HTERT RPE-1 (cell line): ENCODE data around the gene CD4.
"Not testable (repeated sequence)": the region's sequence is repeated elsewhere in the genome, so short reads cannot be mapped to it uniquely, and the experiment has no call there.

Experiments
- in situ Hi-C: fragments of 300-500 bp; cut with MboI; formaldehyde crosslinking; loops from 4 replicates; pipeline ENCODE4 v1.14.3; 2020; ENCODE audit warnings: low sequenced_read_pairs

CD4 gene

DNA sequence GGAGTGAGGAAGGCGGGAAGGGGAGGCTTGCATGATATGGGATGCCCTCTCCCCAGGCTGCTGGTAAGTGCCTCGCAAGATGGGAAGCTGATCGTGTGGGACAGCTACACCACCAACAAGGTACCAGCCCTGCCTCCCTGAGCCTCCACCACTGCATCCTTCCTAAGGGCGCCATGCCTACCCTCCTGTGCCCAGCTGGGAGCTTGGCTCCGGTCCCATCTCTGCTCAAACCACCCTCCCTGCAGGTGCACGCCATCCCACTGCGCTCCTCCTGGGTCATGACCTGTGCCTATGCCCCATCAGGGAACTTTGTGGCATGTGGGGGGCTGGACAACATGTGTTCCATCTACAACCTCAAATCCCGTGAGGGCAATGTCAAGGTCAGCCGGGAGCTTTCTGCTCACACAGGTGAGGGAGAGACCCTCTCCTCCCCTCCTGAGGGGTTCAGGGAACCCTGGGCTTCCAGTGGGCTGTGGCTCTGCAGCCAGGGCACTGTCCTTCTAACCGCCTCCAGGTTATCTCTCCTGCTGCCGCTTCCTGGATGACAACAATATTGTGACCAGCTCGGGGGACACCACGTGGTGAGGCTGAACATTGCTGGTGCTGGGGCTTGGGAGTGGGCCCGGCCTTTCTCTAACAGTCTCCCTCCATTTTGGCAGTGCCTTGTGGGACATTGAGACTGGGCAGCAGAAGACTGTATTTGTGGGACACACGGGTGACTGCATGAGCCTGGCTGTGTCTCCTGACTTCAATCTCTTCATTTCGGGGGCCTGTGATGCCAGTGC lies 54.0 kb downstream of the CD4 start:
- in situ Hi-C loops: no loop called here

- in situ Hi-C loops: no loop called here
These were observed 56.1 kb downstream of the CD4 start for GRCh38 chr12:6845395-6845794.

- in situ Hi-C loops: no loop called here
These were observed 57.1 kb downstream of the CD4 start for GRCh38 chr12:6846316-6846869.

GRCh38 chr12:6847676-6848075 lies 58.3 kb downstream of the CD4 start:
- in situ Hi-C loops: no loop called here

DNA sequence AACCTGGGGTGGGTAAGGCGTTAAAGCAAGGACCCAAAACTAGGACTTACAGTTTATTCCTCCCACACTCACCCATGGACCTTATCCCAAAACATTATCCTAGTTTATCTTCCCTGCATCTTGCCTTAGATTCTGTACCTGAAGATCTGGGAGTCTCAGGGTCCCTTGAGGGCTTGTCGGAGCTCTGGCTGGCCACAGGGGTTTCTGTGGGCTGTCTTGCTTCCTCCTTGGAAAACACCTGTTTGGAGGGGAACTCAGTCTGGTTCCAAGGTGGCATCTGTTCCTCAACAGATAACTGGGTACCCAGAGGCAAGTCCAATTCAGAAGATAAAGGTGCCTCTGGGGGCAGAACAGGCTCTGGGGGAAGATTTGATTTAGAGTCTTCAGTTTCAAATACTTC lies 60.1 kb downstream of the CD4 start:
- in situ Hi-C loops: no loop called here

GRCh38 chr12:6849976-6850560 lies 60.7 kb downstream of the CD4 start:
- in situ Hi-C loops: no loop called here

DNA sequence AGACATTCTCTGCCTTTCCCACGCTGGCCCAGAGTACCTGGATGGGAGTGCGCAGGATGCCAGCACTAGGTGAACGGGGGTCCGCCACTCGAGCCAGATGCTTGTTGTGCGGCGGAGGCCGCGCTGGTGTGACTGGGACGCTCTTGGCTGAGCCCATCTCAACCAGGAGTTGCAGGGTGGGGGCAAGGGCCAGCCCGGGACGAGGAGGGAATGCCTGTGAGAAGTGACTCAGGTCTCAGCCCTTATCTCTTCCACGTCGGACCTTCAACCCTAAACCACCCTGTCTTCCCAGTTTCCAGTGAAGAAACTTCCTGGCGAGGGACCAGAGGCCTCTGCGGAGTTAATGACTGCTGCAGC lies 61.4 kb downstream of the CD4 start:
- in situ Hi-C loops: no loop called here

- in situ Hi-C loops: no loop called here
These were observed 62.0 kb downstream of the CD4 start, which contains the start of gene CDCA3 for GRCh38 chr12:6851153-6851920. Gene CDCA3, minus strand, starts transcription at chr12:6851286. Its CDS starts 334 bp downstream, at chr12:6850952.

DNA sequence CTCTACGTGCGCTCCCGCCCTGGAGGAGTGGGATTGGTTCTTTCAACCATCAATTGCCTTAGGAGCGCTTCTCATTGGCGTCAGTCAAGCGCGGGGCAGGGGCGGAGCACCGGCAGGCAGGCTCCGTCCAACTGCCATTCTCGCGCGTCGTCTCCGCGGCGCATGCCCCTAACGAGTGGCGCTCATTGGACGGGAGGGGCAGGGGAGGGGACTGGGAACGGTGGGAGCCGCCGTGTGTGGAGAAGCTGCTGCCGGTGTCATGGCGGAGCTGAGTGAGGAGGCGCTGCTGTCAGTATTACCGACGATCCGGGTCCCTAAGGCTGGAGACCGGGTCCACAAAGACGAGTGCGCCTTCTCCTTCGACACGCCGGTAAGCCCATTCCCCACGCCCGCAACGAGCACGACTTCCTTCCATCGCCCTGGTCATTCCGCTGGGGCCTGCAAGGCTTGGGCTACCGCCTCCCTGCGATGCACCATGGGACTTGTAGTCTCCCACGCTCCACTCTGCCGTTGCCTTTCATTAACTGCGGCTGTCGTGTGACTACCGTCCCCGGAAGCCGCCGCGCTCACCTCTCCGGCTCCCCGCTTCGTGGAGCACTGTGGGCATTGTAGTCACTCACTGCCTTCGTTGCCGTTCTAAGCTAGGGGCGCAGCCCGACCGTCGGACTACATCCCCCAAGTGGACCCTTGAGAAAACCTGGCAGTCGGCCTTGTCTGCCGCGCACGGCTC lies 62.8 kb downstream of the CD4 start, which contains the start of gene USP5:
Gene USP5, plus strand, starts transcription at position 230 of the 730 bp plus-strand sequence. Its CDS starts 30 bp downstream, at position 260.
- in situ Hi-C loops: no loop called here

GRCh38 chr12:6852651-6853354 lies 63.5 kb downstream of the CD4 start:
- in situ Hi-C loops: no loop called here

DNA sequence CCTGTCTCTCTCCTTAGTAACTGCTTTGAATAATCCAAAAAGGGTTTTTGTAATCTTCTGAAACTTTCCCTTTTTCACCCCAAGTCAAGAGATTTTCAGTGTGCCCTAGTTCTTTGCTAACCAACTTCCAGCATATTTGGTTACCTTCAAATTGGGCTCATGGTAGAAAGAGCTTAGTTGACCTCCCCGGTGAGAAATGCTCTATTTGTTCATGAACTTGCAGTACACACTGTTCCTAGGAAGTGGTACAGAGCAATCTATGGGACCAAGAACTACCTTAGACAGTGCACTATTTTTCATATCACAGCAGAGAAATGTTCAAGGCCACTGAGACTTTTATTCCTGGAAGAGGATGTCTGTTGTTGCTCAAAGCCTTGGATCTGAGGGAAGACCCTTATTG lies 64.3 kb downstream of the CD4 start:
- in situ Hi-C loops: no loop called here

GRCh38 chr12:6854036-6854435 lies 64.7 kb downstream of the CD4 start:
- in situ Hi-C loops: no loop called here

GRCh38 chr12:6855322-6855721 lies 66.0 kb downstream of the CD4 start:
- in situ Hi-C loops: no loop called here

DNA sequence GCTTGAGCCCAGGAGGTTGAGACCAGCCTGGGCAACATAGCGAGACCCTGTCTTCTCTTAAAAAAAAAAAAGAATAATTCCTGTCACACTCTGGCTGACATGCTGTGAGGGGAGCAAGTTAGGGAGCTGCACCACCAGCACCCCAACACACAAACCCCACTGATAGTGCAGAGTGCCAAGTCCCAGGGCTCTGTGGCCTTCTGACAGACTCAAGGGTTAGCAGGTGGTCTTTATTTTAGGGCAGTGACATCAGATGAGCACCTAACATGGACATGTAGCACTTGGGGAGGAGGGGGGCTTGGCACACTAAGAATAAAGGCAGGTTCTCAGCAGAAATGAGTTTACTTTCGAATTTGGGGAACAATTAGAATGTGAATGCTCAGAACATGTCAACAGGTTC lies 69.5 kb downstream of the CD4 start:
- in situ Hi-C loops: no loop called here

DNA sequence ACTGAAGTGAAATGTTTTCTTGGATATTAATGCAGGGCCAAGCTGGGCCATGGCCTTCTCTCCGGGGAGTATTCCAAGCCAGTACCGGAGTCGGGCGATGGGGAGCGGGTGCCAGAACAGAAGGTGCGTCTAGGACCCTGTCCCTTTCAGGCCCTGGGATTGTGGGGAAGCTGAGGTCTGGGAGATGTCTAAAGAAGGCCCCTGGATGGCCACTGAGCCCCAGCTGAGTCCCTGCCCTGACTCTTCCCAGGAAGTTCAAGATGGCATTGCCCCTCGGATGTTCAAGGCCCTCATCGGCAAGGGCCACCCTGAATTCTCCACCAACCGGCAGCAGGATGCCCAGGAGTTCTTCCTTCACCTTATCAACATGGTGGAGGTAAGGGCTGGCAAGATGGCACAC lies 70.8 kb downstream of the CD4 start:
- in situ Hi-C loops: no loop called here

DNA sequence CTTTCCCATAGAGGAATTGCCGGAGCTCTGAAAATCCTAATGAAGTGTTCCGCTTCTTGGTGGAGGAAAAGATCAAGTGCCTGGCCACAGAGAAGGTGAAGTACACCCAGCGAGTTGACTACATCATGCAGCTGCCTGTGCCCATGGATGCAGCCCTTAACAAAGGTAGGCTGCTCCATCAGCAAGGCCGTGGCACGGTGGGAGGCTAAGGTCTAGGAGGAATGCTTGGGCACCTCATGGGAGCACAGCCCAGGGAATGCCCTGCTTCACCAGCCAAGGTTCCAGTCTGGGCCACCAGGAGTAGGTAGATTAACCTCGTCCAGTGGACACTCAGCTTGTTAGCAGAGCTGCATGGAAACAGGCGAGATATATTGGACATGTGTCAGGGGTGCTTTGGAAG lies 71.6 kb downstream of the CD4 start:
- in situ Hi-C loops: no loop called here

GRCh38 chr12:6861391-6861790 lies 72.1 kb downstream of the CD4 start:
- in situ Hi-C loops: no loop called here

DNA sequence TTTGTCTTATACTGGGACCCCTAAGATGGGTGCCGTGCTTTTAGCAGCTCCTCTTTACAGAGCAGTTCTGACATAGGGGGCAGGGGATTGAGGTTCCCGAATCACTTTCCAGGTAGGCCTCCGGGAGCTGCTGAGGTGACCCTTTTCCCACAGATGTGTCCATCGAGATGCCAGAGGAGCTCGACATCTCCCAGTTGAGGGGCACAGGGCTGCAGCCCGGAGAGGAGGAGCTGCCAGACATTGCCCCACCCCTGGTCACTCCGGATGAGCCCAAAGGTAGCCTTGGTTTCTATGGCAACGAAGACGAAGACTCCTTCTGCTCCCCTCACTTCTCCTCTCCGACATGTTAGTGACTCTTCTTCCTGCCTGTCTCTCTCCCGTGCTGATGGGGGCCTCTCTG lies 73.7 kb downstream of the CD4 start:
- in situ Hi-C loops: no loop called here

- in situ Hi-C loops: no loop called here
These were observed 74.4 kb downstream of the CD4 start for GRCh38 chr12:6863586-6864321.

- in situ Hi-C loops: not testable (repeated sequence)
These were observed 76.0 kb downstream of the CD4 start for GRCh38 chr12:6865307-6865706.
